Measurements from ENCODE around the gene CYTIP. TPM values are rescaled to one million over a fixed set of nuclear protein-coding genes. Genes with fewer than 3 reads are reported as not detected.

Gene CYTIP
- total and polyA plus RNA-seq, 2 of the 13 experiments (the other 11 are each of a cell fraction or from before 2014, with no cell fraction given), result not detected

GRCh38 chr2:157444641-157445040 lies 752 bp upstream of the CYTIP start (continued):
- TF ChIP-seq HOXA7 (CRISPR knock-in tag; IDR thresholded peaks at IDR 0.05) (no peak), RBM39 (IDR thresholded peaks at IDR 0.05; ENCODE audit: low read depth, low read length, poor library complexity, severe bottlenecking) (no peak)

GRCh38 chr2:157443090-157443489 lies 799 bp downstream of the CYTIP start:
- no peak overlapping the region for H3K27ac ChIP-seq (ENCODE audit: extremely low read length, insufficient read depth, low read length)
- no TSS peak for BruUV-seq (replicated peaks)
- H3K9ac ChIP-seq (ENCODE audit: insufficient read depth, low read depth, low read length), result no peak overlapping the region
- DNase-seq (ENCODE audit: low spot score) (no peak), FAIRE-seq (no peak), ATAC-seq (no peak)
- no peaks in the 10 kb centered on the region for H3K9me3 ChIP-seq (ENCODE audit: low read length)
- H3K4me1 ChIP-seq (ENCODE audit: insufficient read depth, low read length), result no peaks in the 10 kb centered on the region
- H3K4me3 ChIP-seq (replicated peaks in 1 of 3; ENCODE audit: insufficient read depth in 1 of 3, low read depth in 2 of 3, low read length in 3 of 3), result no peak overlapping the region
- H4K20me1 ChIP-seq (ENCODE audit: insufficient read depth, low read length), result no peaks in the 10 kb centered on the region
- H3K79me2 ChIP-seq (ENCODE audit: insufficient read depth, low read length), result no peaks in the 10 kb centered on the region
- no peaks in the 10 kb centered on the region for H3K36me3 ChIP-seq (replicated peaks in 1 of 2; ENCODE audit: control insufficient read depth in 1 of 2, insufficient read depth in 2 of 2, low read length in 2 of 2)
- CTCF ChIA-PET (ENCODE audit: low intra/inter-chr PET ratio, low total read pairs), result no interaction called here
- peaks cover 0 to 6% of the 10 kb centered on the region in 2 experiments; a peak in 1 of 5 replicates for H3K27me3 ChIP-seq (ENCODE audit: control insufficient read depth in 1 of 2, insufficient read depth in 2 of 2, low read length in 2 of 2)
- H3K4me2 ChIP-seq (ENCODE audit: low read depth, low read length), result no peak overlapping the region
- H2AFZ ChIP-seq (ENCODE audit: low read length), result no peak overlapping the region
- in situ Hi-C loops (cut with HindIII; ENCODE audit: extremely low pct_ligation_motif_present, low pct_unique_long_range_greater_than_20kb) (no loop called here), intact Hi-C loops (cut with micrococcal nuclease; ENCODE audit: unreplicated experiment) (no loop called here)
- POLR2A ChIA-PET, result no interaction called here
- TF ChIP-seq JUNB (CRISPR knock-in tag; IDR thresholded peaks at IDR 0.05; ENCODE audit: borderline replicate concordance) (no peak), ZZZ3 (CRISPR knock-in tag; IDR thresholded peaks at IDR 0.05; ENCODE audit: borderline replicate concordance) (no peak), PAWR (CRISPR knock-in tag; IDR thresholded peaks at IDR 0.05; ENCODE audit: borderline replicate concordance) (no peak), KLF15 (CRISPR knock-in tag; IDR thresholded peaks at IDR 0.05; ENCODE audit: borderline replicate concordance) (no peak), ZC3H13 (CRISPR knock-in tag; IDR thresholded peaks at IDR 0.05) (no peak), NFIC (IDR thresholded peaks at IDR 0.05; ENCODE audit: low read length) (no peak), MNT (IDR thresholded peaks at IDR 0.05) (no peak), ZNF432 (CRISPR knock-in tag; IDR thresholded peaks at IDR 0.05; ENCODE audit: borderline replicate concordance) (no peak), ARID5B (CRISPR knock-in tag; IDR thresholded peaks at IDR 0.05) (no peak), ZNF773 (CRISPR knock-in tag; IDR thresholded peaks at IDR 0.05; ENCODE audit: borderline replicate concordance) (no peak), ZNF205 (CRISPR knock-in tag; IDR thresholded peaks at IDR 0.05) (no peak), FUBP1 (CRISPR knock-in tag; IDR thresholded peaks at IDR 0.05; ENCODE audit: borderline replicate concordance) (no peak)
